ENCODE measurements around the gene NAA10. TPM values are rescaled to one million over a fixed set of nuclear protein-coding genes. Genes with fewer than 3 reads are reported as not detected.

NAA10 gene
- total and polyA plus RNA-seq, 4 experiments from 2014 or later = 57.6 to 96.3 (median 91.9) TPM

GRCh38 chrX:153913701-153914100, 21.1 kb downstream of the NAA10 start:
- no peaks in the 10 kb centered on the region for H3K27me3 Mint-ChIP-seq
- H3K27ac Mint-ChIP-seq = peak overlapping the region in 3 of 7 donors; percentile 22 to 37 (median 24)
- DNase-seq = no peak
- H3K4me3 Mint-ChIP-seq = no peak overlapping the region
- H3K27ac ChIP-seq (ENCODE audit: low read depth, low read length) = no peak overlapping the region
- H3K4me1 Mint-ChIP-seq = peaks cover 3 to 7% (median 6%) of the 10 kb centered on the region in 4 donors
- H3K9me3 ChIP-seq (ENCODE audit: control insufficient read depth in 1 of 2, low read length in 2 of 2) = no peaks in the 10 kb centered on the region
- peaks cover 6% of the 10 kb centered on the region for H3K4me1 ChIP-seq (ENCODE audit: insufficient read depth, low read length)
- H3K36me3 ChIP-seq (ENCODE audit: insufficient read depth, low read length) = peaks cover 16% of the 10 kb centered on the region
- H3K36me3 Mint-ChIP-seq = peaks cover 18 to 30% of the 10 kb centered on the region in 2 donors
- intact Hi-C loops (cut with micrococcal nuclease) = no loop called here
- POLR2A ChIA-PET (ENCODE audit: partially characterized antibody) = interaction anchor here (13.7 kb wide), 1 partner anchor 9 kb away, joined by 222 read pairs; the partner anchor contains the start of gene ARHGAP4
- CTCF ChIA-PET (ENCODE audit: partially characterized antibody) = no interaction called here
- no peak overlapping the region for H3K4me3 ChIP-seq (ENCODE audit: low read length in 2 of 2)
- peaks cover 0 to 2% (median 0%) of the 10 kb centered on the region in 8 donors for H3K9me3 Mint-ChIP-seq
- no peaks in the 10 kb centered on the region for H3K27me3 ChIP-seq (ENCODE audit: insufficient read depth, low read length)

GRCh38 chrX:153913211-153913610, 21.6 kb downstream of the NAA10 start:
- ChIA-PET CTCF (ENCODE audit: partially characterized antibody) (interaction anchor here (1.6 kb wide), 1 partner anchor 12 kb away, joined by 6 read pairs; no protein-coding TSS in a partner anchor), POLR2A (ENCODE audit: partially characterized antibody) (interaction anchor here (13.7 kb wide), 1 partner anchor 10 kb away, joined by 222 read pairs; the partner anchor contains the start of gene ARHGAP4)
- no peak for DNase-seq
- Histone ChIP-seq H3K4me1 (ENCODE audit: insufficient read depth, low read length) (peaks cover 6% of the 10 kb centered on the region), H3K4me3 (ENCODE audit: low read length in 2 of 2) (no peak overlapping the region), H3K27ac (ENCODE audit: low read depth, low read length) (no peak overlapping the region), H3K36me3 (ENCODE audit: insufficient read depth, low read length) (peaks cover 12% of the 10 kb centered on the region), H3K27me3 (ENCODE audit: insufficient read depth, low read length) (no peaks in the 10 kb centered on the region), H3K9me3 (ENCODE audit: control insufficient read depth in 1 of 2, low read length in 2 of 2) (no peaks in the 10 kb centered on the region)
- peaks cover 3 to 7% (median 6%) of the 10 kb centered on the region in 4 donors for H3K4me1 Mint-ChIP-seq
- H3K27ac Mint-ChIP-seq = no peak overlapping the region
- intact Hi-C loops (cut with micrococcal nuclease) = no loop called here
- no peak overlapping the region for H3K4me3 Mint-ChIP-seq
- H3K27me3 Mint-ChIP-seq = no peaks in the 10 kb centered on the region
- H3K9me3 Mint-ChIP-seq = peaks cover 0 to 2% (median 0%) of the 10 kb centered on the region in 8 donors
- H3K36me3 Mint-ChIP-seq = peaks cover 18 to 30% of the 10 kb centered on the region in 2 donors

- no peaks in the 10 kb centered on the region for H3K27me3 ChIP-seq (ENCODE audit: insufficient read depth, low read length)
- H3K27ac ChIP-seq (ENCODE audit: low read depth, low read length) = no peak overlapping the region
- H3K9me3 Mint-ChIP-seq = peaks cover 0 to 2% (median 0%) of the 10 kb centered on the region in 8 donors
- H3K4me3 Mint-ChIP-seq = no peak overlapping the region
- ChIA-PET CTCF (ENCODE audit: partially characterized antibody) (interaction anchor here (0.6 to 1.6 kb wide), 2 partner anchors 13 to 15 kb away, joined by 3 to 6 read pairs; no protein-coding TSS in a partner anchor), POLR2A (ENCODE audit: partially characterized antibody) (interaction anchor here (1.2 to 13.7 kb wide), 2 partner anchors 8 to 11 kb away, joined by 4 to 222 read pairs; partner anchors contain the start of gene ARHGAP4)
- intact Hi-C loops (cut with micrococcal nuclease) = no loop called here
- no peak overlapping the region for H3K4me3 ChIP-seq (ENCODE audit: low read length in 2 of 2)
- no peaks in the 10 kb centered on the region for H3K27me3 Mint-ChIP-seq
- no peak for DNase-seq
- peaks cover 6% of the 10 kb centered on the region for H3K4me1 ChIP-seq (ENCODE audit: insufficient read depth, low read length)
- H3K27ac Mint-ChIP-seq = peak overlapping the region in 6 of 7 donors; percentile 37 to 91 (median 66)
- no peaks in the 10 kb centered on the region for H3K9me3 ChIP-seq (ENCODE audit: control insufficient read depth in 1 of 2, low read length in 2 of 2)
- H3K36me3 ChIP-seq (ENCODE audit: insufficient read depth, low read length) = peaks cover 8% of the 10 kb centered on the region
- peaks cover 3 to 7% (median 6%) of the 10 kb centered on the region in 4 donors for H3K4me1 Mint-ChIP-seq
- peaks cover 18 to 22% of the 10 kb centered on the region in 2 donors for H3K36me3 Mint-ChIP-seq
These were observed 23.0 kb downstream of the NAA10 start for GRCh38 chrX:153911798-153912197.

GRCh38 chrX:153910446-153910845, 24.4 kb downstream of the NAA10 start:
- Mint-ChIP-seq H3K9me3 (peaks cover 0 to 2% (median 0%) of the 10 kb centered on the region in 8 donors), H3K4me1 (peaks cover 4 to 16% (median 10%) of the 10 kb centered on the region in 4 donors), H3K27me3 (no peaks in the 10 kb centered on the region), H3K27ac (no peak overlapping the region), H3K4me3 (no peak overlapping the region), H3K36me3 (peaks cover 9 to 13% of the 10 kb centered on the region in 2 donors)
- H3K4me1 ChIP-seq (ENCODE audit: insufficient read depth, low read length) = peaks cover 6% of the 10 kb centered on the region
- DNase-seq = no peak
- ChIA-PET CTCF (ENCODE audit: partially characterized antibody) (no interaction called here), POLR2A (ENCODE audit: partially characterized antibody) (interaction anchor here (13.7 kb wide), 1 partner anchor 12 kb away, joined by 222 read pairs; the partner anchor contains the start of gene ARHGAP4)
- peaks cover 8% of the 10 kb centered on the region for H3K36me3 ChIP-seq (ENCODE audit: insufficient read depth, low read length)
- intact Hi-C loops (cut with micrococcal nuclease) = no loop called here
- no peaks in the 10 kb centered on the region for H3K27me3 ChIP-seq (ENCODE audit: insufficient read depth, low read length)
- no peaks in the 10 kb centered on the region for H3K9me3 ChIP-seq (ENCODE audit: control insufficient read depth in 1 of 2, low read length in 2 of 2)
- H3K4me3 ChIP-seq (ENCODE audit: low read length in 2 of 2) = no peak overlapping the region
- H3K27ac ChIP-seq (ENCODE audit: low read depth, low read length) = no peak overlapping the region

- peaks cover 9 to 13% of the 10 kb centered on the region in 2 donors for H3K36me3 Mint-ChIP-seq
- H3K27ac Mint-ChIP-seq = no peak overlapping the region
- CTCF ChIA-PET (ENCODE audit: partially characterized antibody) = no interaction called here
- Histone ChIP-seq H3K27ac (ENCODE audit: low read depth, low read length) (no peak overlapping the region), H3K36me3 (ENCODE audit: insufficient read depth, low read length) (peaks cover 8% of the 10 kb centered on the region), H3K4me3 (ENCODE audit: low read length in 2 of 2) (no peak overlapping the region), H3K4me1 (ENCODE audit: insufficient read depth, low read length) (peaks cover 9% of the 10 kb centered on the region), H3K27me3 (ENCODE audit: insufficient read depth, low read length) (no peaks in the 10 kb centered on the region), H3K9me3 (ENCODE audit: control insufficient read depth in 1 of 2, low read length in 2 of 2) (no peaks in the 10 kb centered on the region)
- no peak overlapping the region for H3K4me3 Mint-ChIP-seq
- intact Hi-C loops (cut with micrococcal nuclease) = loop anchor here (5.0 kb wide), 1 partner anchor 37 kb away; no protein-coding TSS in a partner anchor
- POLR2A ChIA-PET (ENCODE audit: partially characterized antibody) = interaction anchor here (0.6 to 13.7 kb wide), 2 partner anchors 12 to 13 kb away, joined by 4 to 222 read pairs; partner anchors contain the start of gene ARHGAP4
- H3K27me3 Mint-ChIP-seq = no peaks in the 10 kb centered on the region
- H3K9me3 Mint-ChIP-seq = peaks cover 0 to 2% (median 0%) of the 10 kb centered on the region in 8 donors
- DNase-seq = no peak
- H3K4me1 Mint-ChIP-seq = peaks cover 4 to 17% (median 10%) of the 10 kb centered on the region in 4 donors
These were observed 24.9 kb downstream of the NAA10 start for GRCh38 chrX:153909980-153910360.

- no peaks in the 10 kb centered on the region for H3K27me3 ChIP-seq (ENCODE audit: insufficient read depth, low read length)
- H3K9me3 Mint-ChIP-seq = peaks cover 0 to 2% (median 0%) of the 10 kb centered on the region in 8 donors
- H3K4me1 Mint-ChIP-seq = peaks cover 7 to 22% (median 12%) of the 10 kb centered on the region in 4 donors
- peaks cover 16% of the 10 kb centered on the region for H3K4me1 ChIP-seq (ENCODE audit: insufficient read depth, low read length)
- no peaks in the 10 kb centered on the region for H3K9me3 ChIP-seq (ENCODE audit: control insufficient read depth in 1 of 2, low read length in 2 of 2)
- no peak overlapping the region for H3K27ac Mint-ChIP-seq
- H3K36me3 ChIP-seq (ENCODE audit: insufficient read depth, low read length) = peaks cover 8% of the 10 kb centered on the region
- H3K27ac ChIP-seq (ENCODE audit: low read depth, low read length) = no peak overlapping the region
- ChIA-PET POLR2A (ENCODE audit: partially characterized antibody) (interaction anchor here (0.6 to 13.7 kb wide), 2 partner anchors 12 to 13 kb away, joined by 4 to 222 read pairs; partner anchors contain the start of gene ARHGAP4), CTCF (ENCODE audit: partially characterized antibody) (interaction anchor here (4.3 kb wide), 1 partner anchor 38 kb away, joined by 12 read pairs; no protein-coding TSS in a partner anchor)
- no peak overlapping the region for H3K4me3 Mint-ChIP-seq
- no peak for DNase-seq
- intact Hi-C loops (cut with micrococcal nuclease) = loop anchor here (5.0 kb wide), 1 partner anchor 38 kb away; no protein-coding TSS in a partner anchor
- H3K4me3 ChIP-seq (ENCODE audit: low read length in 2 of 2) = no peak overlapping the region
- no peaks in the 10 kb centered on the region for H3K27me3 Mint-ChIP-seq
- H3K36me3 Mint-ChIP-seq = peaks cover 9 to 13% of the 10 kb centered on the region in 2 donors
These were observed 25.5 kb downstream of the NAA10 start for GRCh38 chrX:153909024-153909979.

Data from CD4-positive, alpha-beta memory T cell (primary cell).